HCT116 (cell line): ENCODE results near the gene GCK. TPM values are rescaled to one million over a fixed set of nuclear protein-coding genes. Genes with fewer than 3 reads are reported as not detected.

Source experiments
- ATAC-seq: fragments of 200-7000 bp; cut with Tn5 transposase; 2 replicates; pipeline ENCODE4 v1.9.1; 2020; ENCODE audit warnings: mild to moderate bottlenecking, moderate library complexity
- BruUV-seq: library from RNA; stranded (reverse); fragments of 400-500 nt; replicated peaks from 2 replicates; lab custom pipeline; 2021; lab: Mats Ljungman, UMichigan
- CTCF ChIA-PET: fragments of 300-600 bp; sonication (Branson Sonifier 250); formaldehyde crosslinking; loops from one replicate; lab custom pipeline; 2021; ENCODE audit warnings: antibody characterized with exemption; lab: Charles Lee
- POLR2A ChIA-PET: fragments of 300-600, 350-600 bp; sonication (Branson Sonifier 250); formaldehyde crosslinking; loops from one replicate; lab custom pipeline; 2021; ENCODE audit warnings: antibody characterized with exemption; lab: Charles Lee
- RAD21 ChIA-PET, 2 experiments: fragments of 300-600 bp; sonication (Branson Sonifier 250); formaldehyde crosslinking; loops; one replicate each; lab custom pipeline; 2023; ENCODE audit warnings: low total read pairs in 2 of 2; ENCODE audit not compliant: uncharacterized antibody in 2 of 2, unreplicated experiment in 2 of 2, low non-redundant PET in 1 of 2; lab: Charles Lee
- DNase-seq: peaks from one replicate; pipeline ENCODE4 v3.0.0-alpha.2; 2010; ENCODE audit warnings: low read depth, low spot score
- H2AFZ ChIP-seq: fragments of 200-600 bp; shearing (Covaris generic), sonication (generic); 2 replicates; pipeline ENCODE4 v1.6.1; 2017; ENCODE audit warnings: low read depth, mixed run types, mixed read lengths, antibody characterized with exemption, low read length; ENCODE audit not compliant: poor library complexity, severe bottlenecking
- H3K27ac ChIP-seq: 2 replicates; pipeline ENCODE4 v1.5.1; 2012; ENCODE audit warnings: low read depth, low read length
- H3K27me3 ChIP-seq: fragments of 200-600 bp; sonication (generic); 2 replicates; pipeline ENCODE4 v1.6.1; 2016; ENCODE audit warnings: mixed run types, low read length, mixed read lengths; ENCODE audit not compliant: insufficient read depth
- H3K36me3 ChIP-seq, 2 experiments: fragments of 200-500 bp in 1 of 2; fragments of 200-600 bp in 1 of 2; sonication (Bioruptor generic) in 1 of 2; sonication (generic) in 1 of 2; 2 replicates each; pipeline versions ENCODE4 v1.5.1 to v1.6.1; 2014 to 2016; ENCODE audit warnings: low read length in 2 of 2, inconsistent platforms in 1 of 2, mixed read lengths in 1 of 2, mixed run types in 1 of 2; ENCODE audit not compliant: insufficient read depth in 2 of 2, control insufficient read depth in 1 of 2
- H3K4me1 ChIP-seq, 2 experiments: fragments of 200-600 bp in 1 of 2; sonication (generic) in 1 of 2; 2 replicates each; pipeline versions ENCODE4 v1.5.1 to v1.6.1; 2012 to 2017; ENCODE audit warnings: low read length in 2 of 2, inconsistent platforms in 1 of 2, mild to moderate bottlenecking in 1 of 2, mixed read lengths in 1 of 2, mixed run types in 1 of 2, moderate library complexity in 1 of 2; ENCODE audit not compliant: insufficient read depth in 2 of 2, control insufficient read depth in 1 of 2
- H3K4me2 ChIP-seq: fragments of 200-600 bp; sonication (generic); 2 replicates; pipeline ENCODE4 v1.6.1; 2017; ENCODE audit warnings: mixed run types, low read length, mixed read lengths
- H3K4me3 ChIP-seq, 2 experiments: fragments of 200-600 bp in 1 of 2; sonication (generic) in 1 of 2; replicated peaks in 1 of 2; 2 replicates each; pipeline ENCODE4 v1.5.1; 2011 to 2016; ENCODE audit warnings: low read length in 2 of 2, control low read depth in 1 of 2, low read depth in 1 of 2, mild to moderate bottlenecking in 1 of 2, mixed read lengths in 1 of 2, mixed run types in 1 of 2
- H3K79me2 ChIP-seq: fragments of 200-600 bp; sonication (generic); 2 replicates; pipeline ENCODE4 v1.6.1; 2017; ENCODE audit warnings: mild to moderate bottlenecking, mixed run types, low read length, moderate library complexity, mixed read lengths; ENCODE audit not compliant: insufficient read depth
- H3K9ac ChIP-seq: fragments of 200-600 bp; sonication (generic); 2 replicates; pipeline ENCODE4 v1.6.1; 2016; ENCODE audit warnings: low read length, mixed read lengths
- H3K9me2 ChIP-seq: fragments of 200-600 bp; sonication (generic), shearing (Covaris generic); 2 replicates; pipeline ENCODE4 v1.6.1; 2017; ENCODE audit warnings: mixed run types, mild to moderate bottlenecking, moderate library complexity; ENCODE audit not compliant: insufficient read depth
- H3K9me3 ChIP-seq, 2 experiments: fragments of 200-500 bp in 1 of 2; fragments of 200-600 bp in 1 of 2; sonication (Bioruptor generic) in 1 of 2; sonication (generic) in 1 of 2; 2 replicates each; pipeline ENCODE4 v1.6.1; 2014 to 2017; ENCODE audit warnings: low read length in 2 of 2, mixed read lengths in 2 of 2, inconsistent platforms in 1 of 2, low read depth in 1 of 2, mild to moderate bottlenecking in 1 of 2, mixed run types in 1 of 2, moderate library complexity in 1 of 2; ENCODE audit not compliant: control insufficient read depth in 1 of 2, insufficient read depth in 1 of 2
- H4K20me1 ChIP-seq: fragments of 200-600 bp; sonication (generic), shearing (Covaris generic); 2 replicates; pipeline ENCODE4 v1.6.1; 2017; ENCODE audit warnings: mixed run types, mild to moderate bottlenecking, moderate library complexity; ENCODE audit not compliant: insufficient read depth
- CBX3 ChIP-seq: IDR thresholded peaks from 2 replicates; pipeline ENCODE4 v1.6.1; 2012; ENCODE audit warnings: low read depth
- EGR1 ChIP-seq: IDR thresholded peaks from 2 replicates; pipeline ENCODE4 v1.6.1; 2012; ENCODE audit warnings: low read depth
- ELF1 ChIP-seq: IDR thresholded peaks from 2 replicates; pipeline ENCODE4 v1.6.1; 2012; ENCODE audit warnings: low read depth, borderline replicate concordance
- JUND ChIP-seq: IDR thresholded peaks from 2 replicates; pipeline ENCODE4 v1.6.1; 2012
- MAX ChIP-seq: IDR thresholded peaks from 2 replicates; pipeline ENCODE4 v1.6.1; 2012
- POLR2A ChIP-seq: IDR thresholded peaks from 2 replicates; pipeline ENCODE4 v1.7.0; 2011; ENCODE audit warnings: borderline replicate concordance; ENCODE audit not compliant: insufficient read depth, insufficient read length; ENCODE audit errors: extremely low read depth
- POLR2AphosphoS5 ChIP-seq: IDR thresholded peaks from 2 replicates; pipeline ENCODE4 v1.6.1; 2011; ENCODE audit warnings: mild to moderate bottlenecking, low read depth, low read length, moderate library complexity
- RAD21 ChIP-seq: IDR thresholded peaks from 2 replicates; pipeline ENCODE4 v1.6.1; 2012; ENCODE audit warnings: low read depth, mild to moderate bottlenecking
- SIN3A ChIP-seq: IDR thresholded peaks from 2 replicates; pipeline ENCODE4 v1.6.1; 2012; ENCODE audit warnings: low read depth
- SRF ChIP-seq: IDR thresholded peaks from 2 replicates; pipeline ENCODE4 v1.6.1; 2012; ENCODE audit warnings: low read depth
- TCF7L2 ChIP-seq: IDR thresholded peaks from 2 replicates; pipeline ENCODE4 v1.7.0; 2011; ENCODE audit warnings: borderline replicate concordance, inconsistent platforms; ENCODE audit not compliant: insufficient read depth, insufficient read length; ENCODE audit errors: extremely low read depth
- YY1 ChIP-seq: IDR thresholded peaks from 2 replicates; pipeline ENCODE4 v1.6.1; 2011; ENCODE audit warnings: low read length, low read depth, moderate library complexity, mild to moderate bottlenecking; ENCODE audit not compliant: insufficient replicate concordance; ENCODE audit errors: extremely low read depth
- ZFX ChIP-seq: fragments of 450-650 bp; IDR thresholded peaks from 2 replicates; pipeline ENCODE4 v1.6.1; 2017
- intact Hi-C: fragments of 100-400 bp; cut with micrococcal nuclease; formaldehyde crosslinking; loops from 2 replicates; pipeline ENCODE4 v1.10.0; 2022
- total RNA-seq: library from RNA; stranded (reverse); gene quantifications from one replicate; pipeline ENCODE4 v1.2.1, GENCODE V29; 2021; ENCODE audit not compliant: unreplicated experiment
- TF ChIP-seq, protein P1 (sequence below): IDR thresholded peaks from 2 replicates; pipeline ENCODE4 v1.6.1; 2012

The GCK gene
- total RNA-seq, 1 experiment from 2014 or later: 0.34 TPM

DNA sequence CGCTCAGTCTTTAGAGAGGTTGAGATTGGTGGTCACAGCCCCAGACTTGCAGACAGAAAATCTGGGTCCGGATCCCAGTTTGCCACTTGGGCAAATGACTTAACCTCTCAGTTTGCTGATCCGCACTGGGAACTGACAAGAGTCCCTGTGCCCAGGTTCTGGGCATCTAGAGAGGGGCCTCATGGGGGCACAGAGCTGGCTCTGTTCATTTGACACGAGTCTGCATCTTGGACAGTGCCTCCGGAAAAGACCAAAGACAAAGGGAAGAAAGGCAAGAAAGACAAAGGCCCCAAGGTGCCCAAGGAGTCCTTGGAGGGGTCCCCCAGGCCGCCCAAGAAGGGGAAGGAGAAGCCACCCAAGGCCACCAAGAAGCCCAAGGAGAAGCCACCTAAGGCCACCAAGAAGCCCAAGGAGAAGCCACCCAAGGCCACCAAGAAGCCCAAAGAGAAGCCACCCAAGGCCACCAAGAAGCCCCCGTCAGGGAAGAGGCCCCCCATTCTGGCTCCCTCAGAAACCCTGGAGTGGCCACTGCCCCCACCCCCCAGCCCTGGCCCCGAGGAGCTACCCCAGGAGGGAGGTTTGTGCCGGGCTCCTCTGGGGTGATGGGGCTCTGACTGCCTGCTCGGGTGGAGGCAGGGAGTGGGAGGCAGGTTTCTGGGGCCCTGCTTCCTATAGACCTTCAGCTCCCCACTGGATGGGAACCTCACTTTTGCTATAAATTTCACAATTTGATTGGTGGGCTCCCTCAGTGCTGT is 82.8 kb downstream of the GCK start:
- Histone ChIP-seq H3K9me2 (no peaks in the 10 kb centered on the region), H3K36me3 (no peaks in the 10 kb centered on the region), H3K27me3 (no peaks in the 10 kb centered on the region), H3K4me2 (no peak overlapping the region), H3K9me3 (no peaks in the 10 kb centered on the region), H3K4me3 (no peak overlapping the region), H3K9ac (no peak overlapping the region), H3K4me1 (peaks cover 0 to 6% of the 10 kb centered on the region in 2 experiments; a peak in 2 of 4 replicates), H2AFZ (no peak overlapping the region), H4K20me1 (no peaks in the 10 kb centered on the region), H3K27ac (no peak overlapping the region), H3K79me2 (no peaks in the 10 kb centered on the region)
- ATAC-seq (no peak), DNase-seq (no peak)
- TF ChIP-seq RAD21: no peak
- no peak for TF ChIP-seq SIN3A
- no peak for TF ChIP-seq ZFX
- TF ChIP-seq POLR2AphosphoS5: no peak
- no peak for TF ChIP-seq EGR1
- RAD21 ChIA-PET: no interaction called here
- CTCF ChIA-PET: no interaction called here
- intact Hi-C loops: no loop called here
- POLR2A ChIA-PET: no interaction called here
- BruUV-seq: no TSS peak

GRCh38 chr7:44105832-44106231 is 83.4 kb downstream of the GCK start:
- RAD21 ChIA-PET: no interaction called here

More at GRCh38 chr7:44105832-44106231, 83.4 kb downstream of the GCK start:
- Histone ChIP-seq H4K20me1 (no peaks in the 10 kb centered on the region), H3K79me2 (no peaks in the 10 kb centered on the region), H3K9ac (no peak overlapping the region)
- CTCF ChIA-PET: no interaction called here
- POLR2A ChIA-PET: no interaction called here
- ATAC-seq: no peak
- TF ChIP-seq, protein P1, sequence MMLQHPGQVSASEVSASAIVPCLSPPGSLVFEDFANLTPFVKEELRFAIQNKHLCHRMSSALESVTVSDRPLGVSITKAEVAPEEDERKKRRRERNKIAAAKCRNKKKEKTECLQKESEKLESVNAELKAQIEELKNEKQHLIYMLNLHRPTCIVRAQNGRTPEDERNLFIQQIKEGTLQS: no peak
- TF ChIP-seq CBX3: no peak
- TF ChIP-seq SRF: no peak
- no peak for TF ChIP-seq JUND
- no peak for TF ChIP-seq YY1
- no peak for TF ChIP-seq SIN3A
- TF ChIP-seq POLR2A: no peak
- TF ChIP-seq POLR2AphosphoS5: no peak
- no peak for TF ChIP-seq TCF7L2
- TF ChIP-seq ELF1: no peak
- no peak for TF ChIP-seq MAX
- TF ChIP-seq, all 23 proteins: peak for 0
- H3K4me2 ChIP-seq: no peak overlapping the region
- H3K4me1 ChIP-seq: peaks cover 0 to 6% of the 10 kb centered on the region in 2 experiments; a peak in 2 of 4 replicates
- no peak overlapping the region for H2AFZ ChIP-seq
- no peaks in the 10 kb centered on the region for H3K36me3 ChIP-seq
- H3K4me3 ChIP-seq: no peak overlapping the region
- H3K27me3 ChIP-seq: no peaks in the 10 kb centered on the region
- no peak overlapping the region for H3K27ac ChIP-seq
- H3K9me2 ChIP-seq: no peaks in the 10 kb centered on the region
- intact Hi-C loops: no loop called here
- no peaks in the 10 kb centered on the region for H3K9me3 ChIP-seq
- BruUV-seq: no TSS peak
- DNase-seq: no peak
